OCI-LY7 (cell line): ENCODE measurements around the gene CORO6. TPM values are rescaled to one million over a fixed set of nuclear protein-coding genes. Genes with fewer than 3 reads are reported as not detected.

Source experiments
- BruUV-seq: library from RNA; stranded (reverse); fragments of 400-500 nt; replicated peaks from 2 replicates; lab custom pipeline; 2021; lab: Mats Ljungman, UMichigan
- CTCF ChIA-PET: fragments of 300-600 bp; sonication (Branson Sonifier 250); formaldehyde crosslinking; loops from one replicate; lab custom pipeline; 2022; ENCODE audit warnings: antibody characterized with exemption; ENCODE audit not compliant: unreplicated experiment; lab: Charles Lee
- POLR2A ChIA-PET: fragments of 300-600 bp; sonication (Branson Sonifier 250); formaldehyde crosslinking; loops from one replicate; lab custom pipeline; 2022; ENCODE audit warnings: antibody characterized with exemption; lab: Charles Lee
- DNase-seq: peaks from one replicate; pipeline ENCODE4 v3.0.0-alpha.2; 2015; ENCODE audit warnings: low spot score
- H2AFZ ChIP-seq: fragments of 200-600 bp; sonication (generic), shearing (Covaris generic); 2 replicates; pipeline ENCODE4 v1.6.1; 2014; ENCODE audit warnings: mild to moderate bottlenecking, antibody characterized with exemption, low read length, moderate library complexity
- H3K27ac ChIP-seq: fragments of 200-600 bp; sonication (generic); 2 replicates; pipeline ENCODE4 v1.5.1; 2014; ENCODE audit warnings: mixed run types, low read depth, mild to moderate bottlenecking, moderate library complexity, low read length, inconsistent platforms; ENCODE audit not compliant: poor library complexity, severe bottlenecking
- H3K36me3 ChIP-seq: fragments of 200-600 bp; sonication (generic); 2 replicates; pipeline ENCODE4 v1.6.1; 2014; ENCODE audit warnings: mild to moderate bottlenecking, antibody characterized with exemption, low read length, moderate library complexity, mixed read lengths; ENCODE audit not compliant: insufficient read depth
- H3K4me1 ChIP-seq: fragments of 200-600 bp; sonication (generic); 2 replicates; pipeline ENCODE4 v1.5.1; 2014; ENCODE audit warnings: mild to moderate bottlenecking, low read length; ENCODE audit not compliant: insufficient read depth, poor library complexity, severe bottlenecking
- H3K4me2 ChIP-seq: fragments of 200-600 bp; sonication (generic); 2 replicates; pipeline ENCODE4 v1.6.1; 2014; ENCODE audit warnings: mild to moderate bottlenecking, low read length
- H3K4me3 ChIP-seq: fragments of 200-600 bp; sonication (generic); 2 replicates; pipeline ENCODE4 v1.5.1; 2014; ENCODE audit warnings: mild to moderate bottlenecking, low read depth, low read length; ENCODE audit not compliant: poor library complexity, severe bottlenecking
- H3K79me2 ChIP-seq: fragments of 200-600 bp; sonication (generic); 2 replicates; pipeline ENCODE4 v1.6.1; 2016; ENCODE audit warnings: low read depth, mild to moderate bottlenecking, low read length, moderate library complexity, mixed read lengths; ENCODE audit not compliant: insufficient read depth
- H3K9me2 ChIP-seq: fragments of 200-600 bp; sonication (generic); 2 replicates; pipeline ENCODE4 v1.6.1; 2016; ENCODE audit warnings: mild to moderate bottlenecking, low read length, mixed read lengths; ENCODE audit not compliant: insufficient read depth
- H3K9me3 ChIP-seq: fragments of 200-600 bp; sonication (generic); 2 replicates; pipeline ENCODE4 v1.6.1; 2014; ENCODE audit warnings: mild to moderate bottlenecking, mixed run types, low read length, mixed read lengths
- H4K20me1 ChIP-seq: fragments of 200-600 bp; sonication (generic); 2 replicates; pipeline ENCODE4 v1.6.1; 2014; ENCODE audit warnings: mild to moderate bottlenecking, antibody characterized with exemption, low read length, moderate library complexity, mixed read lengths; ENCODE audit not compliant: insufficient read depth
- CTCF ChIP-seq: fragments of 200-600 bp; sonication (generic); conservative IDR thresholded peaks from 2 replicates; pipeline ENCODE4 v1.5.1; 2014; ENCODE audit warnings: mild to moderate bottlenecking, antibody characterized with exemption, low read length, moderate library complexity, mixed read lengths
- EZH2phosphoT487 ChIP-seq: fragments of 200-600 bp; sonication (generic); IDR thresholded peaks from 2 replicates; pipeline ENCODE4 v1.6.1; 2018; ENCODE audit warnings: low read depth, borderline replicate concordance, mild to moderate bottlenecking, mixed run types, antibody characterized with exemption, low read length, moderate library complexity, mixed read lengths
- intact Hi-C: fragments of 100-400 bp; cut with micrococcal nuclease; formaldehyde crosslinking; loops from one replicate; pipeline ENCODE4 v1.10.0; 2022; ENCODE audit not compliant: unreplicated experiment
- total RNA-seq, 2 experiments: library from RNA; depleted of rRNA in 1 of 2; stranded (reverse); fragments of >200 nt in 1 of 2; shearing (Covaris generic) in 1 of 2; gene quantifications; 2 replicates each; pipeline ENCODE4 v1.2.3, GENCODE V29; 2014 to 2022

CORO6 gene
- total RNA-seq, 2 experiments from 2014 or later: 5.9 to 6.2 TPM

- Histone ChIP-seq H3K27ac (peak within 1 kb of the TSS; percentile 61), H3K79me2 (peaks cover 44% of the 10 kb centered on the region), H3K4me1 (peaks cover 68% of the 10 kb centered on the region), H2AFZ (peak within 1 kb of the TSS; percentile 87), H3K9me3 (no peaks in the 10 kb centered on the region), H3K9me2 (no peaks in the 10 kb centered on the region), H3K4me2 (peak within 1 kb of the TSS; percentile 99), H4K20me1 (peaks cover 12% of the 10 kb centered on the region; the same call in 1 of the 2 replicates), H3K4me3 (peak within 1 kb of the TSS; percentile 79), H3K36me3 (no peaks in the 10 kb centered on the region)
- CTCF ChIA-PET: interaction anchor here (0.9 kb wide), 1 partner anchor 11 kb away, joined by 3 read pairs; no protein-coding TSS in a partner anchor
- no TSS peak for BruUV-seq
- peak; percentile 92 for DNase-seq
- TF ChIP-seq CTCF (0 out of 2 replicates have a peak, but pooled peaks have one; percentile 4), EZH2phosphoT487 (no peak)
- POLR2A ChIA-PET: no interaction called here
- intact Hi-C loops: loop anchor here (1.0 kb wide), 2 partner anchors 21 to 295 kb away; partner anchors contain the start of genes NUFIP2 and TP53I13
Measured at GRCh38 chr17:29589524-29590410, 32.9 kb downstream of the CORO6 start, which contains the start of gene GIT1. Gene GIT1 (minus strand): TSS chr17:29589648. CDS start chr17:29589378, 270 bp downstream.

- CTCF ChIA-PET: interaction anchor here (0.9 to 1.3 kb wide), 2 partner anchors 10 to 28 kb away, joined by 3 read pairs; no protein-coding TSS in a partner anchor
Measured at GRCh38 chr17:29588562-29589411, 33.9 kb downstream of the CORO6 start.

More at GRCh38 chr17:29588562-29589411, 33.9 kb downstream of the CORO6 start:
- TF ChIP-seq EZH2phosphoT487 (no peak), CTCF (no peak)
- BruUV-seq: no TSS peak
- no peaks in the 10 kb centered on the region for H3K36me3 ChIP-seq
- peak overlapping the region; percentile 77 for H3K4me3 ChIP-seq
- no peaks in the 10 kb centered on the region for H3K9me2 ChIP-seq
- peak; percentile 61 for DNase-seq
- intact Hi-C loops: no loop called here
- peaks cover 5% of the 10 kb centered on the region; the same call in 1 of the 2 replicates for H4K20me1 ChIP-seq
- POLR2A ChIA-PET: interaction anchor here (0.5 to 1.5 kb wide), 3 partner anchors 10 to 1375 kb away, joined by 3 to 4 read pairs (median 3); no protein-coding TSS in a partner anchor
- peaks cover 46% of the 10 kb centered on the region for H3K79me2 ChIP-seq
- H3K9me3 ChIP-seq: no peaks in the 10 kb centered on the region
- H3K4me1 ChIP-seq: peaks cover 71% of the 10 kb centered on the region
- H3K4me2 ChIP-seq: peak overlapping the region; percentile 93
- H2AFZ ChIP-seq: no peak overlapping the region
- H3K27ac ChIP-seq: peak overlapping the region; percentile 13
